Measurements from ENCODE around the gene PRM1.

The PRM1 gene

DNA sequence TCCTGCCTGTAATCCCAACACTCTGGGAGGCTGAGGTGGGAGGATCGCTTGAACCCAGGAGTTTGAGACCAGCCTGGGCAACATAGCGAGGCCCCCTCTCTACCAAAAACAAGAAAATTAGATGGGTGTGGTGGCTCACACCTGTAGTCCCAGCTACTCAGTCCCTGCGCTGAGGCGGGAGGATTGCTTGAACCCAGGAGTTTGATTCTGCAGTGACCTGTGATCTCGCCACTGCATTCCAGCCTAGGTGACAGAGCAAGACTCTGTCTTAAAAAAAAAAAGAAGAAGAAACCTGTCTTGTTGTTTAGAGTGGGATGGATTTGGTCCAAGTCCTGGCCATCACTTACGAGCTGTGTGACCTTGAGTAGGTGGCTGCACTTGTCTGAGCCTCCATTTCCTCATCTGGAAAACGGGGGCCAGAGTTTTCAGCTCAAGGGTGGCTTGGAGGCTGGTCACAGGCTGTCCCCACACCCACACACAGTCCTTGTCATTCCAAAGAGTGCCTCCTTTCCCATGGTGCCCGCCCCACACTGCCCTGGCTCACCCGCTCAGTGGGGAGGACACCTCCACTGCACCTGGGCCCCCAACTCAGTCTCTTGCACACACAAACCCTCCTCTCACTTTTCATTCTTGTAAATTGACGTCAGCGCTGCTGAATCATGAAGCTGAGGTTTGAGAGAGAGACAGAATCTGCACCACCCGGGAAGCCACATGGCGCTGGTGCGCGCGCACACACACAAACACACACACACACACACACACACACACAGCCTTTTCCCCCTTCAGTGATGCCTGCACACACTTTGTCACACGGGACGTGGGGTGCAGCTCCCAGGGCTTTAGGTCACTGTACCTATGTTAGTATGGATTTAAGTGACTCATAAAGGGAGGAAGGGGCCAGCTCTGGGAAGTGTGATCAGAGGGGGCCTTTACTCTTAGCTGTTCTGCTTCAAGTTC lies 29.3 kb downstream of the PRM1 start:
- DNase-seq, result peak; percentile 71

DNA sequence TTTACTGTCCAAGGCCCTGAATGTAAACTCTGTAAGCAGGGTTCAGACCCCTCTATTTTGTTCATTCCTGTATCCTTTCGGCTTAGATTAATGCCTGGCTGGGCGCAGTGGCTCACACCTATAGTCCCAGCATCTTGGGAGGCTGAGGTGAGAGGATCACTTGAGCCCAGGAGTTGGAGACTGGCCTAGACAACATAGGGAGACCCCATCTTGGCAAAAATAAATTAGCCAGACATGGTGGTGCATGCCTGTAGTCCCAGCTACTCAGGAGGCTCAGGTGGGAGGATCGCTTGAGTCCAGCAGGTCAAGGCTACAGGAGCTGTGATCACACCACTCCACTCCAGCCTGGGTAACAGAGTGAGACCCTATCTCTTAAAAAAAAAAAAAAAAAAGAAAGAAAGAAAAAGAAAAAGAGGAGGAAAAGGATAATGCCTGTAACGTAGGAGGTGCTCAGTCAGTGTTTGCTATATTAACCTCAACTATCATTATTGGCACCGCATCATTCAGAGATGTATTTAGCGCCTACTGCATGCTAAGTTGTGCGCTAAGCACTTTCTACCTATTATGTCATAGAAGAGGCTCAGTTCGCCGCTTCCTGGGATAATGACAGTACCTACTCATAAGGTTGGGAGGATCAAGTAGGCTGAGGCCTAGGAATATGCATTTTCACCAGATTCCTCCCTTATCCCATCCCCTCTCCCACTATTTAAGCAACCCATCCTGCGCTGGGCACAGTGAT lies 30.2 kb downstream of the PRM1 start:
- DNase-seq, result no peak

DNA sequence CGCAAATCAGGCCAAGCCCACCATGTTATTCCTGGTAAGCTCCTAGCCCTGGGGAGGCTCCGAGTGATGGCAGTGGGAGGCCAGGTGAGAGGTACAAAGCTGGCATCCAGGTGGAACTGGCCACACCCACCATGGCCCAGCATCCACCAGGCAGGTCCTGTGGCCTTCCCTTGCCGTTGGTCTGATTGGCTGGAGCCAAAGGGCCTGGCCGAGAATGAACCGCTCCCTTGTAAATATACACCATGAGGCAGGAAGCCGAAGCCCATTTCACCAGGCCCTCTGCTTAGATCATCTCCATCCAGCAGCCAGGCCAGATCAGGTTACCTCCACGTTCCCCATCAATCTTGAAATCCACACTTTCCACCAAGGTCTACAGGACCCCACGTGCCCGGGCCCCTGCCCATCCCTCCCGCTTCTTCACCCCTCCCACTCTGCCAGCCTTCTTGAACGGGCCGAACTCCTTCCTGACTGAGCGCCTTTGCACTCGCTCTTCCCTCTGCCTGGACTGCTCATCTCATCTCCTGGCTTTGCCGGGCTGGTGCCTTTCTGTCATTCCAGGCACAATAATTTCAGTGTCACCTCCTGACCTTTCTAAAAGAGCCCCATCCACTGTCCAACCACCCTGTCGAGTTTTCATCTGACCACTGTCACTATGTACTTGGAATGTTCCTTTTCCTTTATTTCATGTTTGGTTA lies 30.9 kb downstream of the PRM1 start:
- no peak for DNase-seq

DNA sequence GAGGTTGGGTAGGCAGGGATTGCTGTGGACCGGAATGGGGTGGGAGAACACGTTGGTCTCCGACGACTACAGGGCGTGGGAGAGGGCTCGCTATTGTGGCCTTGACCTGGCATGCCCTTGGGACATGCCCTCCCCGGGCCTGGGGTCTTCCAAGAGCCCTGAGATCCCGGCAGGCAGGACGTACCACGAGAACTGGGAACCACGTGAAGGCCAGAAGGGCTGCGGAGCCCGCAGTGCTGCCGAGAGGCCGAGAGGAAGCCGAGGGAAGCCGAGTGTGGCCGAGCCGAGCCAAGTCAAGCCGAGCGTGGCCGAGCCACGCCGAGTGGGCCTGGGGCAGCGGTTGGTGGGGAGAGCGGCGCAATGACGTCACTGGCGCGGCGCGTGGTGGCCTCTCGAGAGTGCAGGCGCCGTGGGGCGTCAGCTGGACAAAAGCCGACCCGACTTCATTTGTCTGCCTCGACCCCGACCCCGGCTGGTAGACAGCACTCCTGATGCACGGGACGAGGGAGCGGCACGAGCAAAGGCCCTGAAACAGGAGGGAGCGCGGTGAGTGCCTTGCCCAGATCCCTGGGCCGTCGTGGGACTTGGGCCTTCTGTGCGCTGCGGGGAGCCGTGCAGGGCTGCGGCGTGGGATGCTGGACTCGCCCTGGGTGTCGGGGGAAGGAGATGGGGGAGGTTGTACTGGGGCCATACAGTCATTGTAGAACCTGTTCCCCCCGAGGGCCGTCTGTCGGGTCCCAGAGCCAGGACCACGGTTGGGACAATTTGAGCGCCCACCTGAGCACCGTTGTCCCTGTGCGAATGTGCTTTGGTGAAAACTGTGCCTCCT lies 31.7 kb downstream of the PRM1 start:
- no peak for DNase-seq

DNA sequence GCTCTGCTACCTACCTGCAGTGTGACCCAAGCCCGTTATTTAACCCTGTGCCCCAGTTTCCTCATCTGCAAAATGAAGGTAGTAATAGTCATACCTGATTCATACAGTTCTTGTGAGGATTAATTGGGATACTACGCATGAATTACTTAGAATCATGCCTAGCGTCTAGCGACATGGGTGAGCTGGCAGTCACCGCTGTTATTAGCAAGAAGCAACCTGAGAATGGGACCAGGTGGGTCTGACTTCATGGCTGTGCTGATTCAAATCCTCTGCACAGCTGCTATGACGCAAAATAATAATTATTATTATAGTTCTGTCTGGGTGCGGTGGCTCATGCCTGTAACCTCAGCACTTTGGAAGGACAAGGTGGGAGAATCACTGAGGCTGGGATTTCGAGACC lies 33.0 kb downstream of the PRM1 start:
- DNase-seq, result no peak

DNA sequence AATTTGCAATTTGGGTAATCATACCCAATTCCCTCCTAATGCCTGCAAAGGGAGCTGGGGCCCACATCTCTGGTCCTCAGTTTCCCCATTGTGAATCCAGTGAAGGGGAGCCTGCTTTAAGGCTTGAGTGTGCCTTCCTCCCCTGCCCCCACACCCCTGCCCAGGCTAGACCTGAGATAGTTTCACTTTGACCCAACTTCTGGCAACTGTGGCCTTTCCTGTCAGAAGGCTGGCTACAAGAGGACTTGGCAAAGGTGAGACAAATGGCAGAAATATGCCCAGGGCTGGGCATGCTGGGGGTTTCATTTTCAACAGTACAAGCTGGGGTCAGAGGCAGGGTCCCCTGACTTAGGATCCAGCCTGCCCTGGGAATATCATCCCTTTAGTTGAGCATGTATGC lies 35.1 kb downstream of the PRM1 start:
- DNase-seq, result no peak

DNA sequence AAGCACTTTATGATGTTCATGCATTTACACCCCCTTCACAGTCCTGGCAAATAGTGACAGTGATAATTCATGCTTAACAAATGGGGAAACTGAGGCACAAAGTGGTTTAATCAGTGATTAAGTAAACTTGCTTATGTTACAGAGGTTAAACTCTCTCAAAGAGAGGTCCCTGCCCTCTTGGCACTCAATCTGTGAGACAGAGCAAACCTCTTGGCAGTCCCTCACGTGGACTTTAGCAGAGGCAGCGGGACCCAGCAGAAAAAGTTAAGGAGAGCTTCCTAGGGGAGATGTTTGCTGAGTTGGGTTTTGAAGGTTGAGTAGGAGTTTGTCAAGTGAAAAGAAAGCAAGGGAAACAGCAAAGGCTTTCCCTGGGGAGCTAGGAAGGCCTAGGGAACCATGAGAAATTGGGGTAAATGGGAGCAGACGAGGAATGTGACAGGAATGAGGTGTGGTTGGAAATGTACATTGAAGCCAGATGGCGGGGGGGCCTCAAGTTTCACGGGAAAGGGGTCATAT lies 35.9 kb downstream of the PRM1 start:
- DNase-seq, result no peak

DNA sequence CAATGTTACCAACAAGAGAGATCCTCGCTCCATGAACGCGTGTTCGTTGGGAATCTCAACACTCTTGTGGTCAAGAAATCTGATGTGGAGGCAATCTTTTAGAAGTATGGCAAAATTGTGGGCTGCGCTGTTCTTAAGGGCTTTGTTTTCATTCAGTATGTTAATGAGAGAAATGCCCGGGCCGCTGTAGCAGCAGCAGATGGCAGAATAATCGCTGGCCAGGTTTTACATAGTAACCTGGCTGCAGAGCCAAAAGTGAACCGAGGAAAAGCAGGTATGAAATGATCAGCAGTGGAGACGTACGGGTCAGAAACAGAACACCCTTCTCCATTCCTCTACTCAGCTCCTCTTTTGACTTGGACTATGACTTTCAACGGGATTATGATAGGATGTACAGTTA lies 38.5 kb downstream of the PRM1 start:
- DNase-seq, result no peak

DNA sequence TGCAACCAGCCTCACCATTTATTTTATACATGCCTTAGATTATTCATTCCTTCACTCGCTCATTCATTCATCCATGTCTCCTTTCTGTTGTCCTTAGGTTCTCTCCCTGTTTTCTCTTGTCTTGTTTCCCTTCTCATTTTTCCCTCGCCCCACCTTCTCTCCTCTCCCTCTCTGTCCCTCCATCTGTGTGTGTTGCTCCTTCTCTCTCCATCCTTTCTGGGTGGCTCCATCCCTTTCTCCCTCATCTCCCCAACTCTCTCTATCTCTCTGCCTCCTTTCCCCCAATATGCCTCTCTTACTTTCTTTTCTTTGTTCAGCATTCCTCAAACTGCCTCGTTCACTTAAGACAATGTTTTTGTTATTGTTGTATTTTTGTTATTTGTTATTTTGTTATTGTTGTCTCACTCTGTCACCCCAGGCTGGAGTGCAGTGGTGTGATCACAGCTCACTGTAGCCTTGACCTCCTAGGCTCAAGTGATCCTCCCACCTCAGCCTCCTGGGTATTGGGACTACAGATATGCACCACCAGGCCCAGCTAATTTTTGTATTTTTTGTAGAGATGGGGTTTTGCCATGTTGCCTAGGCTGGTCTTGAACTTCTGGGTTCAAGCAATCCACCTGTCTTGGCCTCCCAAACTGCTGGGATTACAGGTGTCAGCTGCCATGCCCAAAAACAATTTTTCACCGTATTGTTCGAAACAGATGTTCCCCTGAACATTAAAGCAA lies 39.5 kb downstream of the PRM1 start:
- DNase-seq, result no peak

DNA sequence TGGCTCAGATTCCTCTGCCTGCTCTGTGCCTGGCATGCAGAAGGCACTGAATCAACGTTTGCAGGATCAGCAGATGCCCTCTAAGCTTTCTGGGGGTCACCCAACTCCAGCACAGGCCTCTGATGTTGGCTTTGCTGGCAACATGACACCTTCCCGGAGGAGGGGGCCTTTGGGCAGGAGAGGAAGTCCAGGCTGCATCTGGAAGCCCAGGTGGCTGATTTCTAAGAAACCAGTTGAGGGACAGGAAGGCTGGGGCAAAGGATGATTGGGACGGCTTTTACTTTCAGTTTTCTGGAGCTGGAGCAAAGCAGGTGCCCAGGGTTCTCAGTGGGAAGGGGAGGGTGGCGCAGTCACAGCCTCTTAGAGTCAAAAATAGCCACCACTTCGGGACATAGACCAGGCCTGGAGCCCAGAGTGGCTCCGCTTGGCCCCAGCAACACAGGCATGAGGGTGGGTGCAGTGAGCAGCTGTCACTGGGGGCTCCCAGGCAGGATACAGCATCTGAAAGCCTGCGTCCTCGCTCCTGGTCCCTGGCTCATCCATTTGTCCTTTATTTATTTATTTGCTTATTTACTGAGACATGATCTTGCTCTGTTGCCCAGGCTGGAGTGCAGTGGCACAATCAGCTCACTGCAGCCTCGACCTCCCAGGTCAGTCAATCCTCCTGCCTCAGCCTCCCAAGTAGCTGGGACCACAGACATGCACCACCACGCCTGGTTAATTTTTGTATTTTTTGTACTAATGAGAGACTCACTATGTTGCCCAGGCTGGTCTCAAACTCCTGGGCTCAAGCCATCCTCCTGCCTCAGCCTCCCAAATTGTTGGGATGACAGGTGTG lies 40.3 kb downstream of the PRM1 start:
- DNase-seq, result no peak

DNA sequence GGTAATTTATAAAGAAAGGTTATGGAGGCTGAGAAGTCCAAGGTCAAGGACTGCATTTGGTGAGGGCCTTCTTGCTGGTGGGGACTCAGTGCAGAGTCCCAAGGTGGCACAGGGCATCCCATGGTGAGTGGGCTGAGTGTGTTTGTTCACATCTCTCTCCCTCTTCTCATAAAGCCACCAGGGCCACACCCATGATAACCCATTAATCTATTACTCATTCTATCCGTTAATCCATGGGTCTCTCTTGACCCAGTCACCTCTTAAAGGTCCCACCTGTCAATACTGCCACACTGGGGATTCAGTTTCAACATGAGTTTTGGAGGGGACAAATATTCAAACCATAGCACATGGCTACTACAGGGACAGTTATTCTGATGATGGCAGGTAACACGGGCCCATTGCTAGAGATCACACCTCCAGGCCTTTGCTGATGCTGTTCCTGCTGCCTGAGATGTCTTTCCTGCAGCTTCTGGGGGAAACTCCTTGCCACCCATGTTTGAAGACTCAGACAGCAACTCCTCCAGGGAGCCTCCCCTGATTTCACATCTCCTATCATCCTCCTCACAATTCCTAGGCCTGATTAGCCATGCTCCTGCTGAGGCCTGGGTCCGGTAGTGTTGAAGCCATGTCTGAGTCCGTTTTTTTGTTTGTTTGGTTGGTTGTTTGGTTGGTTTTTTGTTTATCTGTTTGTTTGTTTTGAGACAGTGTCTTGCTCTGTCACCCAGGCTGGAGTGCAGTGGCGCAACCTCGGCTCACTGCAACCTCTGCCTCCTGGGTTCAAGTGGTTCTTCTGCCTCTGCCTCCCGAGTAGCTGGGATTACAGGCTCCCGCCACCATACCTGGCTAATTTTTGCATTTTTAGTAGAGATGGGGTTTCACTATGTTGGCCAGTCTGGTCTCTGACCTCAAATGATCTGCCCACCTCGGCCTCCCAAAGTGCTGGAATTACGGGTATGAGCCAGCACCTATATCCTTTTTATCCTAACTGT lies 41.2 kb downstream of the PRM1 start:
- no peak for DNase-seq

DNA sequence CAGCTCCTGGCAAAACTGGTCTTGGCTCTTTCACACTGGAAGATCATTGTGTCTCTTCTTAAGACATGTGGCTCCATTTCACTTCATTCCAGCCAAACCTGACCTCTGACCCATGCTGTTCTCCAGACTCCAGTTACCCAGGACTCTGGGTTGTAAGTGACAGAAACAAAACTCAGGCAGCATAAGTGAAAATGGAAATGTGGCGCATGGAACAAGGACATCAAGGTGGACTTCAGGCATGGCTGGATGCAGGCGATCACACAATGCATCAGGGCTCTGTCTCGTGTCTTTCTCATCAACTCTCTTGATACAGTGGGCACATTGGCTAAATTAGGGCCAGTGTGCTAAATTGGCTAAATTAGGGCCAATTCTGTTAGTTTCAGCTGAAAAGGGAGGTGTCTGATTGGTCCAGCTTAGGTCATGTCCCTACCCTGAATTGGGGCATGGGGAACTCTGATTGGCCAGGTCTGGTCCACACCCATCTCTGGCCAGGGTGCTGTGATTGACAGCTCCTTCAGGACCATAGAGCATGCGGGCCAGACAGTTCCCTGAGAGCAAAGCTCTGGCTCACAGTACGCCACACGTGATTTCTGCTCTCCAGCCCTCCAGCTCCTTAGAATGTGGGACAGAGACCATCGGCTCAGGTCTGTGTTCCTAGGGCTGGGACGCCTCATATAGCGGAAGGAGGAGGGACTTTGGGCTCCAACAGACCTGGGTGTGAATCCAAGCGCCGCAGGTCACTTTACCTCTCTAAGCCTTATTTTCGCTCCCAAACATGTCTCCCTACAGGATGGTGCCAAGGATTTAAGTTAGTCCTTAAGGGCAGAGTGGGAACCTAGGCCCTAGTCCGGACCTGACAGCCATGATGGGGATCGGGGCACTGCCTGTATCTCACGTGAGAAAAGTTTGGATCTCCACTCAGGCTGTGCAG lies 42.6 kb downstream of the PRM1 start:
- DNase-seq, result no peak

DNA sequence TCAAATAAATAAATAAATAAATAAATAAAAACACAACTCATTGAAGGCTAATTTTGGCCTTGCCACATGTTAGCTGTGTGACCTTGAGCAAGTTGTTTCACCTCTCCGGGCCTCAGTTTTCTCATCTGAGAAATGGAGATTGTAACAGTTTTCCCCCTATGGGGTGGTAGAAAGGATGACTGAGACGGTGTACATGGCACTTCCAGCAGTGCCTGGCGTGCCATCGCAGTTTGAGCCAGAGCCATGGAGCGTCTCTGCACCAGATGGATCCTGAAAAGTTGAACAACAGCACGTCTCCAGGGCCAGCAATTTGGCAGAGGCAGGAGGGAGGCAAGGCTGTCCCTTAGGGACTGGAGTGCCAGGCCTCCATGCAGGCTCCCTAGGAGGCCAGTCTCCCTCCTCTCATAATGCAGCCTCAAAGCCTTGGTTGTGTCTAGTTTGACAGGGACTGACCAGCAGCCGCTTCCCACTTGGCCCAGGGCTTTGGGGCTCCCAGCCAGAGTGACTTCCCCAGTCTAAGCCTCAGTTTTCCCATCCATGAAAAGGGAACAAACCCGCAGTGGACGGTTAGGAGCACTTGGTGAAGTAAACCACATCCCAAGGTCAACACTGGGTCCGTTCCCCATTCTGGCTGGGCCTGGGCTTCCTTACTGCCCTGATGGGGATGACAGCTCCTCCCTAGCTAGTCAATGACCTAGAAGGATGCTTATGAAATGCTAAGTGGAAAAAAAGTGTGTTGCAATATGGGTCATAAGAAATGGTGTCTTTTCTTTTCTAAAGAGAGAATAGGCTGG lies 44.5 kb downstream of the PRM1 start:
- DNase-seq, result no peak

DNA sequence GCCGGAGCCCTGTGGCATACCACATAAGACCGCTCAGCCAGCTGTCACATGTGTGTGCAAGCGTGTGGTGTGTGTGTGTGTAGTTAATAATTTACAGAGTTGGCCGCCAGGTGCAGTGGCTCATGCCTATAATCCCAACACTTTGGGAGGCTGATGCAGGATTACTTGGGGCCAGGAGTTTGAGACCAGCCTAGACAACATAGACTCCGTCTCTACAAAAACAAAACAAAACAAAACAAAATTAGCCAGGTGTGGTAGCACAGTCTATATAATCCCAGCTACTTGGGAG lies 45.5 kb downstream of the PRM1 start:
- DNase-seq, result no peak

DNA sequence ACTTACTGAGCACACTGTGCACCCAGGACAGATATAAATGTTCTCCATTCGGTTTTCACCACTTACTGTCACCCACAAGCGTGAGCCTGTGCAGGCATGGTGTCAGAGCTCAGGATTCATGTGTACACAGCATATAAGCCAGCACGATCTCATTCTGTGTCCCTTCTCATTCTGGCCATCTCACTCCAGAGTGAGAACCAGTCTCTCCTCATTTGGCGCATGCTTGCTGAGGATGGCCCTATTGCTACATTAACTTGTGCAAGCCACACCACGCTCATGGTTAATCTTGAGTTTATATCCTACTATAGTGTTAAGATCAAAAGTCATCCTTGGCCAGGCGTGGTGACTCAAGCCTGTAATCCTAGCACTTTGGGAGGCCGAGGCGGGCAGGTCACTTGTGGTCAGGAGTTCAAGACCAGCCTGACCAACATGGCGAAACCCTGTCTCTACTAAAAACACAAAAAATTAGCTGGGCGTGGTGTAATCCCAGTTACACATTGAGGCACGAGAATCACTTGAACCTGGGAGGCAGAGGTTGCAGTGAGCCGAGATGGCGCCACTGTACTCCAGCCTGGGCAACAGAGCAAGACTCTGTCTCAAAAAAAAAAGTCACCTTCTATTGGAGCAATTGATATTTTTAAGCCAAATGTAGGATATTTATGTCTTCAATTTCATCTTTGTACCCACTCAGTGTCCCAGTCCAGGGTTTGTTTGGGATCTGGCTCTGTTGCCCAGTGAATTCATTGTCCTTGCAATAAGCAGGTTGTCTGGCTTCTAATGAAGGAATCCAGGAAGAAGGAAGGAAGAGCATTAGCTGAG lies 46.0 kb downstream of the PRM1 start:
- no peak for DNase-seq

DNA sequence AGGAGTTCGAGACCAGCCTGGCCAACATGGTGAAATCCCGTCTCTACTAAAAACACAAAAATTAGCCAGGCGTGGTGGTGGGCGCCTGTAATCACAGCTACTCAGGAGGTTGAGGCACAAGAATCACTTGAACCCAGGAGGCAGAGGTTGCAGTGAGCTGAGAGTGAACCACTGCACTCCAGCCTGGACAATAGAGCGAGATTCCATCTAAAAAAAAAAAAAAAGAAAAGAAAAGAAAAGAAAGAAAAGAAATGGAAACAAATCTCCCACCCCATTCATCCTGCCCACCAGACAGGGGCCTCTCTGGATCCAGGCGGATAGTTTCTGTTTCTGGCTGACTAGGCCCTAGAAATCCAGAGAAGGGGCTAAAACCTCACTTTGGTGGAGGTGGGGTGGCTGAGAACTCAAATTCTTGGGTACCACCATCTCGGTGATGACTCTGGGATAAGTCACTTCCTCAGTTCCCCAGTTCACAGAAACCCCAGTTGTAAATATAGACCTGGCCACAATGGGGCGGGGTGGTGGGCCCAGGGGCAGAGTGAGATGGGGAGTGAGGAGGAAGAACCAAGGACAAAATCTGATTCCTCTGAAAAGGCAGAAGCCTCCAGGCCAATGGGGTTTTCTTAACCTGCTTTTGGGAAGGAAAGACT lies 47.3 kb downstream of the PRM1 start:
- DNase-seq, result no peak
